ENCODE data around the gene SCNN1B. TPM values are rescaled to one million over a fixed set of nuclear protein-coding genes. Genes with fewer than 3 reads are reported as not detected.

SCNN1B gene
- total RNA-seq, 1 experiment from 2014 or later = 2.5 TPM

DNA sequence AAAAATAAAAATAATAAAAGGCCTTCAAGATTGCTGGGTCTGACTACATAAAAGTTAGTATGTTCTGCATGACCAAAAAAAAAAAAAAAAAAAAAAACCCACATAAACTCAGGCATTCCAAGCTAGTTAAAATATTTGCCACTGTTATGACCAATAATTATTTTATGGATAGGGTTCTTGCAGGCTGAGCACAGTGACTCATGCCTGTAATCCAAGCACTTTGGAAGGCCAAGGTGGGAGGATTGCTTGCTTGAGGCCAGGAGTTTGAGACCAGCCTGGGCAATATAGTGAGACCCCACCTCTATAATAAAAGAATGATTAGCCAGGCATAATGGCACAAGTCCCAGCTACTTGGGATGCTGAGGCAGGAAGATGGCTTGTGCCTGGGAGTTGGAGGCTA is 8.1 kb downstream of the SCNN1B start:
- no peak for DNase-seq (ENCODE audit: low spot score)
- no peaks in the 10 kb centered on the region for H3K36me3 ChIP-seq (ENCODE audit: insufficient read depth, low read length, poor library complexity, severe bottlenecking)
- POLR2A ChIA-PET (ENCODE audit: low non-redundant PET) = no interaction called here
- no peaks in the 10 kb centered on the region for H3K4me1 ChIP-seq (ENCODE audit: insufficient read depth, low read length, poor library complexity, severe bottlenecking)
- H3K27me3 ChIP-seq (replicated peaks; ENCODE audit: insufficient read depth, low read depth, low read length, poor library complexity) = no peaks in the 10 kb centered on the region
- TF ChIP-seq, protein P1, sequence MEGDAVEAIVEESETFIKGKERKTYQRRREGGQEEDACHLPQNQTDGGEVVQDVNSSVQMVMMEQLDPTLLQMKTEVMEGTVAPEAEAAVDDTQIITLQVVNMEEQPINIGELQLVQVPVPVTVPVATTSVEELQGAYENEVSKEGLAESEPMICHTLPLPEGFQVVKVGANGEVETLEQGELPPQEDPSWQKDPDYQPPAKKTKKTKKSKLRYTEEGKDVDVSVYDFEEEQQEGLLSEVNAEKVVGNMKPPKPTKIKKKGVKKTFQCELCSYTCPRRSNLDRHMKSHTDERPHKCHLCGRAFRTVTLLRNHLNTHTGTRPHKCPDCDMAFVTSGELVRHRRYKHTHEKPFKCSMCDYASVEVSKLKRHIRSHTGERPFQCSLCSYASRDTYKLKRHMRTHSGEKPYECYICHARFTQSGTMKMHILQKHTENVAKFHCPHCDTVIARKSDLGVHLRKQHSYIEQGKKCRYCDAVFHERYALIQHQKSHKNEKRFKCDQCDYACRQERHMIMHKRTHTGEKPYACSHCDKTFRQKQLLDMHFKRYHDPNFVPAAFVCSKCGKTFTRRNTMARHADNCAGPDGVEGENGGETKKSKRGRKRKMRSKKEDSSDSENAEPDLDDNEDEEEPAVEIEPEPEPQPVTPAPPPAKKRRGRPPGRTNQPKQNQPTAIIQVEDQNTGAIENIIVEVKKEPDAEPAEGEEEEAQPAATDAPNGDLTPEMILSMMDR (conservative IDR thresholded peaks at IDR 0.05; ENCODE audit: low read depth, low read length) = no peak
- TF ChIP-seq EZH2 (IDR thresholded peaks at IDR 0.05; ENCODE audit: borderline replicate concordance, low read depth, low read length, poor library complexity, severe bottlenecking) = no peak
- no peaks in the 10 kb centered on the region for H3K9me3 ChIP-seq (ENCODE audit: low read depth, low read length, poor library complexity, severe bottlenecking)
- no TSS peak for BruUV-seq (replicated peaks)
- no peak overlapping the region for H3K27ac ChIP-seq (ENCODE audit: low read depth, low read length, poor library complexity, severe bottlenecking)
- intact Hi-C loops (cut with micrococcal nuclease; ENCODE audit: unreplicated experiment) = no loop called here
- H3K4me3 ChIP-seq (ENCODE audit: low read depth, low read length, poor library complexity, severe bottlenecking) = no peak overlapping the region
- CTCF ChIA-PET = no interaction called here

DNA sequence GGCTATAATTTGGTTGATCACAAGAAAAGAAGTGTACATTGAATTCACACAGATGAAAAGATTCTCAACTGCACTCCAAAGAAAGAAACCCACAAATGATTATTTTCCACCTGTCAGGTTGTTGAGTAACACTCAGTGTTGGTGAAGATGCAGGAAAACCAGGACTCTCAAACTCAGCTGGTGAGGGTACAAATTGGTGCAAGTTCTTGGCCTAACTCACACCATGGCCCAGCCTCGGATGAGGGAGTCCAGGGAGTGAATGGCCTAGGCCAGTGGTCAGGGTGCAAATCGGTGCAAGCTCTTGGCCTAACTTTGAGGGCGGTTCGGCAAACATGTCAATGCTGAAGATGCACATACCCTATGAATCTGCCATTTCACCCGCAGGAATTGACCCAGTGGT is 8.6 kb downstream of the SCNN1B start:
- no peak for TF ChIP-seq EZH2 (IDR thresholded peaks at IDR 0.05; ENCODE audit: borderline replicate concordance, low read depth, low read length, poor library complexity, severe bottlenecking)
- TF ChIP-seq, protein P1 (conservative IDR thresholded peaks at IDR 0.05; ENCODE audit: low read depth, low read length) = no peak
- intact Hi-C loops (cut with micrococcal nuclease; ENCODE audit: unreplicated experiment) = no loop called here
- POLR2A ChIA-PET (ENCODE audit: low non-redundant PET) = no interaction called here
- BruUV-seq (replicated peaks) = no TSS peak
- H3K27ac ChIP-seq (ENCODE audit: low read depth, low read length, poor library complexity, severe bottlenecking) = no peak overlapping the region
- no peaks in the 10 kb centered on the region for H3K27me3 ChIP-seq (replicated peaks; ENCODE audit: insufficient read depth, low read depth, low read length, poor library complexity)
- DNase-seq (ENCODE audit: low spot score) = no peak
- no peaks in the 10 kb centered on the region for H3K36me3 ChIP-seq (ENCODE audit: insufficient read depth, low read length, poor library complexity, severe bottlenecking)
- CTCF ChIA-PET = no interaction called here
- H3K4me3 ChIP-seq (ENCODE audit: low read depth, low read length, poor library complexity, severe bottlenecking) = no peak overlapping the region
- H3K9me3 ChIP-seq (ENCODE audit: low read depth, low read length, poor library complexity, severe bottlenecking) = no peaks in the 10 kb centered on the region
- no peaks in the 10 kb centered on the region for H3K4me1 ChIP-seq (ENCODE audit: insufficient read depth, low read length, poor library complexity, severe bottlenecking)

DNA sequence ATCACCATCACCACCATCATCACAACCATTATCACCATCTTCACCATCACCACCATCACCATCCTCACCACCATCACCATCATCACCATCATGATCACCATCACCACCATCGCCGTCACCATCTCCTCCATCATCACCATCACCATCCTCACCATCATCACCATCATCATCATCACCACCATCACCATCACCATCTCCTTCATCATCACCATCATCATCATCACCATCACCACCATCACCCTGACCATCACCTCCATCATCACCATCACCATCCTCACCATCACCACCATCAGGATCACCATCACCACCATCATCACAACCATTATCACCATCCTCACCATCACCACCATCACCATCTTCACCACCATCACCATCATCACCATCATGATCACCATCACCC is 14.1 kb downstream of the SCNN1B start:
- Histone ChIP-seq H3K36me3 (ENCODE audit: insufficient read depth, low read length, poor library complexity, severe bottlenecking) (no peaks in the 10 kb centered on the region), H3K9me3 (ENCODE audit: low read depth, low read length, poor library complexity, severe bottlenecking) (no peaks in the 10 kb centered on the region), H3K27ac (ENCODE audit: low read depth, low read length, poor library complexity, severe bottlenecking) (no peak overlapping the region), H3K4me3 (ENCODE audit: low read depth, low read length, poor library complexity, severe bottlenecking) (no peak overlapping the region), H3K4me1 (ENCODE audit: insufficient read depth, low read length, poor library complexity, severe bottlenecking) (no peaks in the 10 kb centered on the region), H3K27me3 (replicated peaks; ENCODE audit: insufficient read depth, low read depth, low read length, poor library complexity) (no peaks in the 10 kb centered on the region)
- DNase-seq (ENCODE audit: low spot score) = no peak
- TF ChIP-seq EZH2 (IDR thresholded peaks at IDR 0.05; ENCODE audit: borderline replicate concordance, low read depth, low read length, poor library complexity, severe bottlenecking) = no peak
- TF ChIP-seq, protein P1 (conservative IDR thresholded peaks at IDR 0.05; ENCODE audit: low read depth, low read length) = no peak
- no TSS peak for BruUV-seq (replicated peaks)
- CTCF ChIA-PET = no interaction called here
- POLR2A ChIA-PET (ENCODE audit: low non-redundant PET) = no interaction called here
- intact Hi-C loops (cut with micrococcal nuclease; ENCODE audit: unreplicated experiment) = no loop called here
